ENCODE results near the gene ATL3.
"Not testable (repeated sequence)": the region's sequence is repeated elsewhere in the genome, so short reads cannot be mapped to it uniquely, and the experiment has no call there.

Gene ATL3

GRCh38 chr11:63681321-63682065, 10.3 kb upstream of the ATL3 start, which contains the start of gene RTN3:
RTN3 (plus strand) TSS chr11:63681500; CDS start chr11:63681637, 137 bp downstream.
- DNase-seq (ENCODE audit: low read depth): peak; percentile 87

DNA sequence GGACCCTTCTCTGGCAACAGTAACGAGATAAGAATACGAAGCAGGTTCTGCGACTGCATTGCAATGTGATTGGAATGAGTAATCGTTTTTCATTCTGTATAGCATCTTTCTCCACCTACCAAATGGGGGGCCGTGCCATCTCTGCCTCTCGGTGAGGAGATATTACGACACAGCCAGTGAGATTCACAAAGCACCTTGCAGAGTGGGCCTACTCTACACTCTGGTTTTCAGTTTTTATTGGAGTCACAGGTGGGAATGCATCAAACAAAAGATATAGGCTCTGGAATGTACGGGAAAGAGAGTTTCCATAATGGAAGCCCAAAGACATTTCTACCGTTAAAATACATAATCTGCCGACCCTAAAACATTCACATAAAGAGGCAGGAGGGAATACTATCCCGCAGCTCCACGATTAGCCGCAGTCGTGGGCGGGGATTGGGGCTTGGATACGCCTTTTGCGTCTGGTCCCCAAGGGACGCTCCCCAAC, 9.7 kb upstream of the ATL3 start:
- DNase-seq (ENCODE audit: low read depth): no peak

- peak; percentile 71 for DNase-seq (ENCODE audit: low read depth)
Measured at GRCh38 chr11:63673579-63673978, 2.4 kb upstream of the ATL3 start.

DNA sequence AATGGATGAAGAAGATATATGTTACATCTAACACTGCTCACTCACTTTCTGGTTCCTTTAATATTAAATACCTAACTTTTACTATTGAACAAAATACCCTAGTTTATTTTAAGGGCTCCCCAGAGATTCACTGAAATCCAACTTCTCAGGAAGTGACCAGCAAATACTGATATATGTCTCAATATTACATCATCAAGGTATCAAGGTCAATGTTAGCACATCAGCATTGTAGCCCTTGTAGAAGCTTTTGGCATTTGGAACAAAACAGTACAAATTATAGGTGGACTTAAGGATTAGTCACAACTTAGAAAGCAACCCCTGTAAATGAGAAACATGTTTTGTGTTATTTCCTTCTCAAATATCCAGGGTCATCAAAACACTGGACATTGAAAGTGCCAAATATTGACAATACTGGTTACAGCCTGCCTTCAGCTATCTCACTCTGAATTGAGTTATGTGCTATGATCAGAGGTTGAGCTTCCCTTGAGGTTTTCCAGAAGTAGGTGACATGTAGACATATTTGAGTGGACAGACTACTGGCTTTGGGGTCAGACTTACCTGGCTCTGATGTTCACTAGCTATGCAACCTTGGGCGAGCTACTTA, 1.9 kb upstream of the ATL3 start:
- DNase-seq (ENCODE audit: low read depth): no peak

DNA sequence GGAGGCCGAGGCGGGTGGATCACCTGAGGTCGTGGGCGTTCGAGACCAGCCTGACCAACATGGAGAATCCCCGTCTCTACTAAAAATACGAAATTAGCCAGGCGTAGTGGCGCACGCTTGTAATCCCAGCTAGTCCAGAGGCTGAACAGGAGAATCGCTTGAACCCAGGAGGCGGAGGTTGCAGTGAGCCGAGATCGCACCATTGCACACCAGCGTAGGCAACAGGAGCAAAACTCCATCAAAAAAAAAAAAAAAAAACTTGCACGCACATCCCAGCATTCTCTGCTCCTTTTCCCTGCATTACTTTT, 934 bp upstream of the ATL3 start:
- no peak for DNase-seq (ENCODE audit: low read depth)

- DNase-seq (ENCODE audit: low read depth): no peak
Measured at GRCh38 chr11:63670433-63671321, 499 bp downstream of the ATL3 start.

DNA sequence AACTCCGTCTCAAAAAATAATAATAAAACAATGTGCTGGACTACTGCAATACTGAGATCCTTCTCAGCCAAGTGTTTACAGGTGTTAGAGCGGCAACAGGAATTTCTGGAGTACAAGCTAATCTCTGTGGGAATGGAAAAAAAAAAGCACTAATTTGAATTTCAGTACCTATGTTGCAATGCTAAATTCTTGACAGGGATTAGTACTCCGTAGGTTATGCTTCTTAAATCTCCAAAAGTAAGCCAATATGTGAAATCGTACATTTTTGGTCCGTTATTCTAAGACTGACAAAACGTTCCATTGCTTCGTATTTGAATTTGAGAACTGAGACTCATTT, 1.1 kb downstream of the ATL3 start:
- DNase-seq (ENCODE audit: low read depth): no peak

DNA sequence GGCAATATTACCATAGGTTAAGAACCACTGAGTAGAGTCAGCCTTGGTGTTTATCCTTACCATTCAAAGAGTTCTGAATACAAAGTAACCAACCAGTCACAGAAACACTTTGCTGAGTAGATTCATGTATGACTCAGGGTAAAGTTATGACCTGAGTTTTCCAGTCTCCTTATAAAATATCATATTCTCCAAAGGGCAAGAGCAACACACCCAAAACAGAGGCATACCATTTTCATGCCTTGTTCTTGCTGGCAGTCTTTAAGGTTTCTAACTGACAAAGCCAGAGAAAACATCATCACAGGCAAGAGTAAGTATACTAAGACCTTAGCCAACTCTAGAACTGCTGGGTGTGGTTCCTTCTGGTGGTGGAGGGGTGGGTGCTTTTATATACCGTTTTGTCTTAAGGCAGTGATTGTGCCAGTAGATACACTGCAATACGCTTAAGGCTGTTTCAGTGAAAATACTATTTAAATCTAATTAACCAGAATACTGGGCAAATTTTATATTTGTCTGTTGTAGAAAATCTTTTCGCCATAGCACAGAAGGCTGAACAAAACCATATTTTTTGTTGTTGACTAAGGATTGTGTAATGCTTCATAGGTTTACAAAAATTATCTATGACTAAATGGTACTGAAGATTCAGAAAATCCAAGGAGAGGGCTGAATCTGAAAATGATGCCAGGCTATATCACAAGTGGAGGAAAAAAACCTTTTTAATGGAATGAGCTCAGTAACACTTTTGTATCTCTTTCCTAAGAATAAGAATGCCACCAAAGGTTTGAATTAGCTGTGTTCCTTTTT, 3.0 kb downstream of the ATL3 start:
- peak; percentile 93 for DNase-seq (ENCODE audit: low read depth)

DNA sequence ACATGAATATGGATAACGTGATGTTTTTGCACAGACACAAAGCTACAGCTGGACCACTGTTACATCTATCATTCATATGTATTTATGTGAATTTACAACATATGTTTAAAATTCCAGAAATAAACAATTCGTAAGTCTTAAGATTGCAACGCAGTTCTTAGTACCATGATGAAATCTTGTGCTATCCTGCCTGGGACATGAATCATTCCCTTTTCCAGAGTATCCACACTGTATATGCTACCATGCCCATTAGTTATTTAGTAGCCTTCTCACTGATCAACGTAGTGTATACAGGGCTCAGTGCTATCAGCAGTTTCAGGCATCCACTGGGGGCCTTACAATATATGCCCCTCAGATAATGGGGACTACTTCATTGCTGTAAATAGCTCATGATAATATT, 4.3 kb downstream of the ATL3 start:
- DNase-seq (ENCODE audit: low read depth): no peak

- no peak for DNase-seq (ENCODE audit: low read depth)
Measured at GRCh38 chr11:63663809-63664208, 7.4 kb downstream of the ATL3 start.

DNA sequence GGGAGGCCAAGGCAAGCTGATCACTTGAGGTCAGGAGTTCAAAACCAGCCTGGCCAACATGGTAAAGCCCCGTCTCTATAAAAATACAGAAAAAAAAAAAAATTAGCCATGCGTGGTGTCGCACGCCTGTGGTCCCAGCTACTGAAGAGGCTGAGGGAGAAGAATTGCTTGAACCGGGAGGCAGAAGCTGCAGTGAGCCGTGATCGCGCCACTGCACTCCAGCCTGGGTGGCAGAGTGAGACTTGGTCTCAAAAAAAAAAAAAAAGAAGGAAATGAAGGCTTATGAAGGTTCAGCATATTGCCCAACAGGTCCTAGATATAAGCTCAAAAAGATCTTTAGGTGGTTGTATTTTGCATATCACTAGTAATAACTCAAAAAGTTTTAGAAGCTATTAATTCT, 10.2 kb downstream of the ATL3 start:
- DNase-seq (ENCODE audit: low read depth): no peak

DNA sequence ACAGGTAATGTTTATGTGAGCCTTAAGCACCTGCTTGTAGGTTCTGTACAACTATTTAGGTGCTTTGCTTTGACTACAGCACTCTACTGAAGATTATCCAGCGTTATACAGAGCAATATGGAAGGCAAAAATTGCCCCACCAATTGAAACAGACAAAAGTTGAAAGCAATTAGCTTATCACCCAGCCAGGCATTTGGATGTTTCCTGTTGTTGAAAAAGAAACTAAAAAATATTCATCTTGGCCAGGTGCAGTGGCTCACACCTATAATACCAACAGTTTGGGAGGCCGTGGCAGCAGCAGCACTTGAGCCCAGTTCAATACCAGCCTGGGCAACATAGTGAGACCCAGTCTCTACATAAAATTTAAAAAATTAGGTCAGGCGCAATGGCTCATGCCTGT, 18.5 kb downstream of the ATL3 start:
- DNase-seq (ENCODE audit: low read depth): no peak

DNA sequence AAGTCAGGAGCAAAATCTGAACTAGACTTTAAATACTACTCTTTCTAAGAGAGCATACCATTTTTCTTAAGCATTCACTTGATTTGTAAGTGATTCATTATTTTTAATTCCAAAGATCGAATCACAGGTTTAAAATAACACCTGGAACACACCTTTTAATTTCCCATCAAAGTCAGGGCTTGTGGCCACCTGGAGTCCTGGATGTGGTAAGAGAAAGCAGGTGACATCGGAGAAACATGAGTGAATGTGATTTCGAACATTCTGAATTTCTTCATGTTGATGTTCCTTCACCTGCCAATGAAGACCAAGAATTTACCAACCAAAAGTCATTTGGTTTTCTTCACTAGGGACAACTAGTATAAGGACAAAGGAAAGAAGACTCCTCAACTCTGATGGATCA, 28.0 kb downstream of the ATL3 start:
- no peak for DNase-seq (ENCODE audit: low read depth)

GRCh38 chr11:63641727-63642126, 29.4 kb downstream of the ATL3 start:
- DNase-seq (ENCODE audit: low read depth): no peak

DNA sequence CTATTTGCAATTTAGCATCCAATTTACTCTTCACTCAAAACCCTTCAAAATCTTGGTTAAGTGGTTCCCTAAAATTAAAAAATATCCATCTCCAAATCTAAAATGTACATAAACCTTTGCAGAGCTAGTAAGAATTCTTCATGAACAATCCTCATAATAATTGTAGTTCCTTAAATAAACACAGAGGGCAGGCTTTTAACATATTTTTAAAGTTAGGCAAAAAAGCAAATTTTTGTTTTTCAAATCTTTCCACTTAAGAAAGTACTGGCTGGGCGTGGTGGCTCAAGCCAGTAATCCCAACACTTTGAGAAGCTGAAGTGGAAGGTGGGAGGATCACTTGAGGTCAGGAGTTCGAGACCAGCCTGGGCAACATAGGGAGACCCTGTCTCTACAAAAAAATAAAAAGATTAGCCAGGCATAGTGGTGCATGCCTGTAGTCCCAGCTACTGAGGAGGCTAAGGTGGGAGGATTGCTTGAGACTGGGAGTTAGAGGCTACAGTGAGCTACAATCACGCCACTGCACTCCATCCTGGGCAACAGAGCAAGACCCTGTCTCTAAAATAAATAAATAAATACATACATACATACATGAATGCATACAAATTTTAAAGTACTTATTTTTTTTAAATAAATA, 31.9 kb downstream of the ATL3 start:
- DNase-seq (ENCODE audit: low read depth): no peak

DNA sequence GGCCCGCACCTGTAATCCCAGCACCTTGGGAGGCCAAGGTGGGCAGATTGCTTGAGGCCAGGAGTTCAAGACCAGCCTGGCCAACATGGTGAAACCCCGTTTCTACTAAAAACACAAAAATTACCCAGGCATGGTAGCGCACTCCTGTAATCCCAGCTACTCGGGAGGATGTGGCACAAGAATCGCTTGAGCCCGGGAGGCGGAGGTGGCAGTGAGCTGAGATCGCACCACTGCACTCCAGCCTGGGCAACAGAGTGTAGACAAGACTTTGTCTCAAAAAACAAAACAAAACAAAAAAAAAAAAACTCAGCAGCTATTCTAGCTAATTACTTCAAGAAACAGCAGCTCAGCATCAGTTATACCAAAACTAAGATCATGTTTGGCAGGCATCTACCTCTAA, 32.7 kb downstream of the ATL3 start:
- not testable (repeated sequence) for DNase-seq (ENCODE audit: low read depth)

- DNase-seq (ENCODE audit: low read depth): no peak
Measured at GRCh38 chr11:63635762-63636465, 35.3 kb downstream of the ATL3 start.

DNA sequence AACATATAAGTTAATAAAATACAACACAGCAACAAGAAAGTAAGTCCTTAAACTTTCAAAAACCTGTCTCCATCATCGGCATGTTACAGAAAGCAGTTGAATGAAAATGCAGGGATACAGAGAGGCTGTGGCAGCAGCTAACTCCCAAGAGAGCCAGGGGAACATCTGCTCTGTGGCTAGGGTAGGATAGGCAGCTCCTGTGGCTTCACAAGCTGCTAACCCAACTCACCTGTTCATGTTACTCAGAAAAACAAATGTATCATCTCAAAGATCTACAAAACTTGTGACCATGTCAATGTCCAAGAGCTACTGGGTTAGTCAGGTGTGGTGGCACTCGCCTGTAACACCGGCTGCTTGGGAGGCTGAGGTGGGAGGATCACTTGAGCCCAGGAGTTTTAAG, 41.8 kb downstream of the ATL3 start:
- no peak for DNase-seq (ENCODE audit: low read depth)

DNA sequence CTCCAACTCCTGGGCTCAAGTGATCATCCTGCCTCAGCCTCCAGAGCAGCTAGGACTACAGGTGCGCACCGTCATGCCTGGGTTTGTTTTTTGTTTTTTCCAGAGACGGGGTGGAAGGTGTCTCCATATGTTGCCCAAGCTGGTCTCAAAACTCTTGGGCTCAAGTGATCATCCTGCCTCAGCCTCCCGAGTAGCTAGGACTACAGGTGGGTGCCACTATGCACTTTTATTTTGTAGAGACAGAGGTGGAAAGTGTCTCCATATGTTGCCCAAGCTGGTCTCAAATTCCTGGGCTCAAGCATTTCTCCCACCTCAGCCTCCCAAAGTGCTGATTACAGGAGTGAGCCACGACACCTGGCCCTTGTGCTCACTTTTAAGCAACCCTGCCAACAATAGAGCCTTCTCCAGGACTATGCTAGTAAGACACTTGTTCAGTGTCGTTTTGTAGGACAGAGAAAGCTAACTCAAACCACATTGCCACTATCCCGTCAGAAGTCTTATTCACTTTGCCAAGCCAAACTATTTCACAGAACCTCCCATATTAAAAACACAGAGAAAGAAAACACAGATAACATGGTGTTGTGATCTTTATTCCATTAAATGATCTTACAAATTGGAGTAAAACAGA, 47.5 kb downstream of the ATL3 start:
- DNase-seq (ENCODE audit: low read depth): no peak

- no peak for DNase-seq (ENCODE audit: low read depth)
Measured at GRCh38 chr11:63622323-63622722, 48.9 kb downstream of the ATL3 start.

GRCh38 chr11:63621071-63621470, 50.1 kb downstream of the ATL3 start:
- DNase-seq (ENCODE audit: low read depth): no peak

Measured in GM04503 (cell line).